Measurements from ENCODE around the gene TRAPPC6A.

TRAPPC6A gene

GRCh38 chr19:45163751-45164460, 14.1 kb downstream of the TRAPPC6A start:
- no peak for DNase-seq

- no peak for DNase-seq
Measured at GRCh38 chr19:45163156-45163555, 14.9 kb downstream of the TRAPPC6A start.

GRCh38 chr19:45162608-45163143, 15.4 kb downstream of the TRAPPC6A start:
- DNase-seq: no peak

- peak in 3 of 56 donors; percentile 6 to 30 (median 13) for DNase-seq
Measured at GRCh38 chr19:45161738-45162607, 16.1 kb downstream of the TRAPPC6A start.

- no peak for DNase-seq
Measured at GRCh38 chr19:45160870-45161737, 16.9 kb downstream of the TRAPPC6A start, which contains the start of gene NKPD1. NKPD1 (minus strand) TSS chr19:45160982; CDS start chr19:45160150, 832 bp downstream.

GRCh38 chr19:45159971-45160324, 18.1 kb downstream of the TRAPPC6A start:
- no peak for DNase-seq

GRCh38 chr19:45159210-45159970, 18.6 kb downstream of the TRAPPC6A start:
- DNase-seq: no peak

- no peak for DNase-seq
Measured at GRCh38 chr19:45158503-45159209, 19.4 kb downstream of the TRAPPC6A start.

GRCh38 chr19:45156751-45157150, 21.3 kb downstream of the TRAPPC6A start:
- no peak for DNase-seq

GRCh38 chr19:45156011-45156630, 21.9 kb downstream of the TRAPPC6A start:
- no peak for DNase-seq

GRCh38 chr19:45154064-45154827, 23.8 kb downstream of the TRAPPC6A start:
- DNase-seq: no peak

- peak in 43 of 56 donors; percentile 11 to 76 (median 45) for DNase-seq
Measured at GRCh38 chr19:45153339-45154063, 24.5 kb downstream of the TRAPPC6A start.

GRCh38 chr19:45152504-45153338, 25.3 kb downstream of the TRAPPC6A start:
- DNase-seq: peak in 25 of 56 donors; percentile 9 to 64 (median 36)

GRCh38 chr19:45151821-45152503, 26.1 kb downstream of the TRAPPC6A start:
- no peak for DNase-seq

GRCh38 chr19:45151320-45151719, 26.7 kb downstream of the TRAPPC6A start:
- DNase-seq: peak in 1 of 56 donors; percentile 45

- DNase-seq: peak in 1 of 56 donors; percentile 45
Measured at GRCh38 chr19:45150751-45151281, 27.2 kb downstream of the TRAPPC6A start.

Measured in nucleus accumbens (tissue), 56 donors.